Natural killer cell (primary cell): Measurements from ENCODE around the gene TNS3. TPM values are rescaled to one million over a fixed set of nuclear protein-coding genes. Genes with fewer than 3 reads are reported as not detected.

Source experiments
- ATAC-seq, 3 donors: fragments of 150-1000 bp in 2 of 3; fragments of 200-7000 bp in 1 of 3; cut with Tn5 transposase; 1 replicate in 1 of 3; 2 replicates in 2 of 3; pipeline ENCODE4 v1.10.0; 2021; ENCODE audit warnings: mild to moderate bottlenecking in 2 of 3, moderate library complexity in 2 of 3
- DNase-seq, 2 donors: peaks; one replicate each; pipeline versions ENCODE4 v3.0.0 to v3.0.0-alpha.2; 2013 to 2021; ENCODE audit warnings: mixed read lengths in 1 of 2
- H3K27ac ChIP-seq: one replicate; pipeline ENCODE4 v1.5.1; 2013; ENCODE audit warnings: mild to moderate bottlenecking, low read length
- H3K27me3 ChIP-seq: one replicate; pipeline ENCODE4 v1.6.1; 2013; ENCODE audit warnings: low read length; ENCODE audit not compliant: control insufficient read depth, insufficient read depth
- H3K36me3 ChIP-seq: one replicate; pipeline ENCODE4 v1.6.1; 2013; ENCODE audit warnings: low read length; ENCODE audit not compliant: control insufficient read depth, insufficient read depth
- H3K4me1 ChIP-seq: one replicate; pipeline ENCODE4 v1.6.1; 2013; ENCODE audit warnings: low read length; ENCODE audit not compliant: control insufficient read depth, insufficient read depth
- H3K4me3 ChIP-seq: one replicate; pipeline ENCODE4 v1.5.1; 2013; ENCODE audit warnings: low read length
- H3K9me3 ChIP-seq: one replicate; pipeline ENCODE4 v1.6.1; 2013; ENCODE audit warnings: low read length; ENCODE audit not compliant: control insufficient read depth, insufficient read depth
- H3K27ac Mint-ChIP-seq, 2 donors: one replicate each; pipeline ENCODE4 v1.8.0; 2022; ENCODE audit warnings: mild to moderate bottlenecking in 2 of 2, mixed read lengths in 2 of 2, moderate library complexity in 1 of 2
- H3K27me3 Mint-ChIP-seq, 2 donors: one replicate each; pipeline ENCODE4 v1.8.0; 2022; ENCODE audit warnings: low read depth in 2 of 2, mixed read lengths in 2 of 2
- H3K36me3 Mint-ChIP-seq: one replicate; pipeline ENCODE4 v1.8.0; 2022; ENCODE audit warnings: mixed read lengths
- H3K4me1 Mint-ChIP-seq, 2 donors: one replicate each; pipeline ENCODE4 v1.8.0; 2022; ENCODE audit warnings: mixed read lengths in 2 of 2
- H3K4me3 Mint-ChIP-seq: one replicate; pipeline ENCODE4 v1.8.0; 2022; ENCODE audit warnings: mild to moderate bottlenecking, moderate library complexity, mixed read lengths
- H3K9me3 Mint-ChIP-seq, 2 donors: one replicate each; pipeline ENCODE4 v1.8.0; 2022; ENCODE audit warnings: mixed read lengths in 2 of 2
- WGBS: methylation state at CpG from one replicate; pipeline ENCODE4 v1.1.7; 2013; ENCODE audit warnings: missing lambda C conversion rate; ENCODE audit not compliant: insufficient coverage; 5-methylcytosine and 5-hydroxymethylcytosine counted together
- intact Hi-C: fragments of 100-400 bp; cut with micrococcal nuclease; formaldehyde crosslinking; loops from one replicate; pipeline ENCODE4 v1.14.2; 2022
- total RNA-seq, 4 donors: library from RNA; stranded (reverse); fragments of 120-200 nt in 1 of 4; gene quantifications; one replicate each; pipeline versions ENCODE4 v1.2.3 to v1.2.4, GENCODE V29; 2013 to 2022
- TF ChIP-seq, protein P1 (sequence below): fragments of 200-600 bp; IDR thresholded peaks from one replicate; pipeline ENCODE4 v1.8.0; 2022; ENCODE audit warnings: antibody characterized with exemption

Gene TNS3
- total RNA-seq, 3 donors from 2014 or later (not counting 1 experiment from before 2014, with no cell fraction given) = 1.6 to 3.5 (median 2.9) TPM

DNA sequence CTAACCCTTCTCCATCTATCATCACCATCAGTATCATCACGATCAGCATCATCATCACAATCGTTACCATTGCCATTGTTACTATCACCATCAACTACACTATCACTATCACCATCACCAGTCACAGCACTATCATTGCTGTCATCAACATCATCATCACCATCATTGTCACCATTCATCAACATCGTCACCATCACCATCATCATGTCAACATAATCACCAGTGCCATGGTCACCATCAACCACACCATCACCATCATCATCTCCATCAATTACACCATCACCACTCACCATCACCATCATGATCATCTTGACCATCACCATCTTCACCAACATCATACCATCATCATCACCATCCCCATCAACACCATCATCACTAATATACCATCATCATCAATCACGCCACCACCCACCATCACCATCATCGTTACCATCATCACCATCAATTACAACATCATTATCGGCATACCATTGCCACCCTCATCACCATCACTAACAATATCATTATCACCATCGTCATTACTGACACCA lies 66.5 kb downstream of the TNS3 start:
- Mint-ChIP-seq H3K4me1 (no peaks in the 10 kb centered on the region), H3K4me3 (no peak overlapping the region), H3K27ac (no peak overlapping the region), H3K36me3 (no peaks in the 10 kb centered on the region), H3K9me3 (no peaks in the 10 kb centered on the region), H3K27me3 (no peaks in the 10 kb centered on the region)
- Histone ChIP-seq H3K27ac (no peak overlapping the region), H3K9me3 (no peaks in the 10 kb centered on the region), H3K4me3 (no peak overlapping the region), H3K36me3 (no peaks in the 10 kb centered on the region), H3K4me1 (no peaks in the 10 kb centered on the region), H3K27me3 (no peaks in the 10 kb centered on the region)
- no peak for DNase-seq
- WGBS = 96% methylated on average over 7 of the region's 7 CpGs
- TF ChIP-seq, protein P1, sequence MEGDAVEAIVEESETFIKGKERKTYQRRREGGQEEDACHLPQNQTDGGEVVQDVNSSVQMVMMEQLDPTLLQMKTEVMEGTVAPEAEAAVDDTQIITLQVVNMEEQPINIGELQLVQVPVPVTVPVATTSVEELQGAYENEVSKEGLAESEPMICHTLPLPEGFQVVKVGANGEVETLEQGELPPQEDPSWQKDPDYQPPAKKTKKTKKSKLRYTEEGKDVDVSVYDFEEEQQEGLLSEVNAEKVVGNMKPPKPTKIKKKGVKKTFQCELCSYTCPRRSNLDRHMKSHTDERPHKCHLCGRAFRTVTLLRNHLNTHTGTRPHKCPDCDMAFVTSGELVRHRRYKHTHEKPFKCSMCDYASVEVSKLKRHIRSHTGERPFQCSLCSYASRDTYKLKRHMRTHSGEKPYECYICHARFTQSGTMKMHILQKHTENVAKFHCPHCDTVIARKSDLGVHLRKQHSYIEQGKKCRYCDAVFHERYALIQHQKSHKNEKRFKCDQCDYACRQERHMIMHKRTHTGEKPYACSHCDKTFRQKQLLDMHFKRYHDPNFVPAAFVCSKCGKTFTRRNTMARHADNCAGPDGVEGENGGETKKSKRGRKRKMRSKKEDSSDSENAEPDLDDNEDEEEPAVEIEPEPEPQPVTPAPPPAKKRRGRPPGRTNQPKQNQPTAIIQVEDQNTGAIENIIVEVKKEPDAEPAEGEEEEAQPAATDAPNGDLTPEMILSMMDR = no peak
- intact Hi-C loops = no loop called here
- no peak for ATAC-seq

DNA sequence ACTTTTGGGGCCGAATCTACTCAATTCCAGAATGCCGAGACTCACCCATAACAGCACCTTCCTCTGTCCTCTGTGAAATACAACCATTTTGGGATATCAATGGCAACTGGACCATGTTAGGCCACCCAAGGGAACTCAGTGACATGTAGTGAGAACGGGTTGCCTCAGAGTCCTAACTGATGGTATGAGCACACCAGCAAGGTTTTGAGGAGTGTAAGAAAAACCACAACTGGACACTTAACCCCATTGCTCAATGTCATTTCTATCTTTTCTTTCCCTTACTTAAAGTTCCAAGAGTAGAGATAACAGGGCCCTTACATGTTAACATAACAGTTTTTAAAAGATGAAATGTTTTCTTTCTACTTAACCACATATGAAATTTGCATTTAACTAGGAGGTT lies 67.1 kb downstream of the TNS3 start:
- Histone ChIP-seq H3K27me3 (no peaks in the 10 kb centered on the region), H3K4me3 (no peak overlapping the region), H3K36me3 (no peaks in the 10 kb centered on the region), H3K27ac (no peak overlapping the region), H3K9me3 (no peaks in the 10 kb centered on the region), H3K4me1 (no peaks in the 10 kb centered on the region)
- H3K27me3 Mint-ChIP-seq = no peaks in the 10 kb centered on the region
- H3K4me1 Mint-ChIP-seq = no peaks in the 10 kb centered on the region
- ATAC-seq = no peak
- no peaks in the 10 kb centered on the region for H3K36me3 Mint-ChIP-seq
- intact Hi-C loops = no loop called here
- TF ChIP-seq, protein P1 = no peak
- 78% methylated on average over 3 of the region's 3 CpGs for WGBS
- H3K4me3 Mint-ChIP-seq = no peak overlapping the region
- no peaks in the 10 kb centered on the region for H3K9me3 Mint-ChIP-seq
- H3K27ac Mint-ChIP-seq = no peak overlapping the region
- no peak for DNase-seq

DNA sequence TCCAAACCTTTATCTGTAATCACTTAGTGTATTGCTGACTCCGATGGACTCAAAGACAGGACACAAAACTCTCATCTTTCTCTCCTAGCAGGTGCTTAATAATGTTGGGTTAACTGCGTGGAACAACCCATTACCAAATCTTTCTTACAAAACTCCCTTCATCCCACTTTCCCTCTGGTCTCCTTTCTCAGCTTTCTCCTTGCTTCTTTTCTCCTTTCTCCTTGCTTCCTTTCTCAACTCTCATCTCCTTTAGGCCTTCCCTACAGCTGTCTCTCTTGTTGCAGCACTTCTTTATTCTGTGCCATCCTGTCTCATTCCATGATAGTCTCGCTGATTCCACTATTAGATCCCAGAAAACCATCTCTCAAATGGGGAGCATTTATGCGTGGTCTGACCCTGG lies 67.5 kb downstream of the TNS3 start:
- H3K4me3 Mint-ChIP-seq = no peak overlapping the region

More for the DNA sequence above, 67.5 kb downstream of the TNS3 start:
- WGBS = 93% methylated on average over 4 of the region's 4 CpGs
- H3K9me3 ChIP-seq = no peaks in the 10 kb centered on the region
- H3K4me1 ChIP-seq = no peaks in the 10 kb centered on the region
- TF ChIP-seq, protein P1 = no peak
- H3K27me3 ChIP-seq = no peaks in the 10 kb centered on the region
- H3K9me3 Mint-ChIP-seq = no peaks in the 10 kb centered on the region
- DNase-seq (no peak), ATAC-seq (no peak)
- H3K27me3 Mint-ChIP-seq = no peaks in the 10 kb centered on the region
- no peaks in the 10 kb centered on the region for H3K36me3 ChIP-seq
- no peak overlapping the region for H3K27ac ChIP-seq
- no peak overlapping the region for H3K27ac Mint-ChIP-seq
- H3K4me3 ChIP-seq = no peak overlapping the region
- intact Hi-C loops = no loop called here
- H3K36me3 Mint-ChIP-seq = no peaks in the 10 kb centered on the region
- H3K4me1 Mint-ChIP-seq = no peaks in the 10 kb centered on the region
